Osteoblast (primary cell): ENCODE results near the gene PRRX1. TPM values are rescaled to one million over a fixed set of nuclear protein-coding genes. Genes with fewer than 3 reads are reported as not detected.

Experiments
- DNase-seq: peaks from one replicate; pipeline ENCODE4 v3.0.0; 2011; ENCODE audit warnings: low spot score, mixed read lengths; ENCODE audit not compliant: insufficient read length; ENCODE audit errors: missing footprints
- H2AFZ ChIP-seq: 2 replicates; pipeline ENCODE4 v1.6.0; 2011; ENCODE audit warnings: mild to moderate bottlenecking, low read length
- H3K27ac ChIP-seq: 2 replicates; pipeline ENCODE4 v1.5.1; 2011; ENCODE audit warnings: mild to moderate bottlenecking, low read depth, low read length, moderate library complexity
- H3K27me3 ChIP-seq: 2 replicates; pipeline ENCODE4 v1.6.0; 2012; ENCODE audit warnings: mild to moderate bottlenecking, control low read depth, inconsistent platforms, low read length, moderate library complexity; ENCODE audit not compliant: insufficient read depth
- H3K36me3 ChIP-seq: 2 replicates; pipeline ENCODE4 v1.5.1; 2011; ENCODE audit warnings: mild to moderate bottlenecking, low read length, control low read depth, moderate library complexity; ENCODE audit not compliant: insufficient read depth
- H3K4me1 ChIP-seq: 2 replicates; pipeline ENCODE4 v1.5.1; 2011; ENCODE audit warnings: mild to moderate bottlenecking, low read length, control low read depth, moderate library complexity; ENCODE audit not compliant: insufficient read depth
- H3K4me2 ChIP-seq: 2 replicates; pipeline ENCODE4 v1.6.0; 2011; ENCODE audit warnings: mild to moderate bottlenecking, low read length; ENCODE audit not compliant: insufficient read depth
- H3K4me3 ChIP-seq: fragments of 200-600 bp; sonication (generic); 3 replicates; pipeline ENCODE4 v1.5.1; 2012; ENCODE audit warnings: mild to moderate bottlenecking, low read length, inconsistent platforms; ENCODE audit not compliant: insufficient read depth
- H3K79me2 ChIP-seq: 2 replicates; pipeline ENCODE4 v1.6.0; 2012; ENCODE audit warnings: mild to moderate bottlenecking, low read length, control low read depth, inconsistent platforms; ENCODE audit not compliant: insufficient read depth
- H3K9me3 ChIP-seq: 2 replicates; pipeline ENCODE4 v1.5.1; 2011; ENCODE audit warnings: low read depth, low read length, control low read depth
- H4K20me1 ChIP-seq: 2 replicates; pipeline ENCODE4 v1.6.0; 2012; ENCODE audit warnings: mild to moderate bottlenecking, low read length, control low read depth; ENCODE audit not compliant: insufficient read depth
- CTCF ChIP-seq: IDR thresholded peaks from 2 replicates; pipeline ENCODE4 v1.5.1; 2011; ENCODE audit warnings: mild to moderate bottlenecking, low read depth, low read length, moderate library complexity; ENCODE audit errors: extremely low read depth
- total RNA-seq: library from RNA; depleted of rRNA; stranded (reverse); fragments of >200 nt; gene quantifications from 2 replicates; pipeline ENCODE4 v1.2.3, GENCODE V29; 2012

Gene PRRX1
- total RNA-seq, 1 donor, result 307 TPM

- no peak overlapping the region for H3K4me2 ChIP-seq
Measured at GRCh38 chr1:170749959-170750358, 86.0 kb downstream of the PRRX1 start.

GRCh38 chr1:170755795-170756194 is 91.9 kb downstream of the PRRX1 start:
- H2AFZ ChIP-seq, result no peak overlapping the region
- H4K20me1 ChIP-seq, result no peaks in the 10 kb centered on the region
- no peak overlapping the region for H3K27ac ChIP-seq
- no peaks in the 10 kb centered on the region for H3K36me3 ChIP-seq
- no peaks in the 10 kb centered on the region for H3K79me2 ChIP-seq
- H3K9me3 ChIP-seq, result no peaks in the 10 kb centered on the region
- no peak overlapping the region for H3K4me3 ChIP-seq
- no peak for DNase-seq
- H3K4me1 ChIP-seq, result no peaks in the 10 kb centered on the region
- H3K4me2 ChIP-seq, result no peak overlapping the region
- no peak for TF ChIP-seq CTCF
- H3K27me3 ChIP-seq, result no peaks in the 10 kb centered on the region

More at GRCh38 chr1:170749959-170750358, 86.0 kb downstream of the PRRX1 start:
- DNase-seq, result peak; percentile 8
- Histone ChIP-seq H3K27ac (no peak overlapping the region), H4K20me1 (no peaks in the 10 kb centered on the region), H3K36me3 (no peaks in the 10 kb centered on the region), H3K4me3 (no peak overlapping the region), H3K27me3 (no peaks in the 10 kb centered on the region), H3K9me3 (no peaks in the 10 kb centered on the region), H2AFZ (peak overlapping the region; percentile 54), H3K79me2 (no peaks in the 10 kb centered on the region), H3K4me1 (no peaks in the 10 kb centered on the region)
- no peak for TF ChIP-seq CTCF

GRCh38 chr1:170758992-170759391 is 95.1 kb downstream of the PRRX1 start:
- Histone ChIP-seq H4K20me1 (no peaks in the 10 kb centered on the region), H3K4me2 (no peak overlapping the region), H3K4me1 (no peaks in the 10 kb centered on the region), H3K79me2 (no peaks in the 10 kb centered on the region), H2AFZ (no peak overlapping the region), H3K27ac (no peak overlapping the region), H3K36me3 (no peaks in the 10 kb centered on the region), H3K4me3 (no peak overlapping the region), H3K9me3 (no peaks in the 10 kb centered on the region), H3K27me3 (no peaks in the 10 kb centered on the region)
- no peak for DNase-seq
- TF ChIP-seq CTCF, result no peak

- Histone ChIP-seq H3K27ac (no peak overlapping the region), H3K4me1 (no peaks in the 10 kb centered on the region), H3K4me3 (no peak overlapping the region), H3K79me2 (no peaks in the 10 kb centered on the region), H2AFZ (peak overlapping the region; percentile 38), H3K36me3 (no peaks in the 10 kb centered on the region), H4K20me1 (no peaks in the 10 kb centered on the region), H3K4me2 (no peak overlapping the region), H3K27me3 (no peaks in the 10 kb centered on the region), H3K9me3 (no peaks in the 10 kb centered on the region)
- no peak for DNase-seq
- TF ChIP-seq CTCF, result no peak
Measured at GRCh38 chr1:170765279-170765678, 101.3 kb downstream of the PRRX1 start.
